Activated T-cell treated with anti-CD3 and anti-CD28 coated beads, Interleukin-2, amount 50 U/mL, for 72 hours (primary cell): ENCODE data around the gene DNM3. TPM values are rescaled to one million over a fixed set of nuclear protein-coding genes. Genes with fewer than 3 reads are reported as not detected.

Experiments used
- ATAC-seq, 2 donors: fragments of 150-1000 bp; cut with Tn5 transposase; replicated peaks in 1 of 2; 2 replicates each; pipeline ENCODE4 v1.10.0; 2021; ENCODE audit warnings: moderate library complexity in 2 of 2, mild to moderate bottlenecking in 1 of 2
- DNase-seq, 2 donors: peaks; one replicate each; pipeline ENCODE4 v3.0.0; 2021 to 2022; ENCODE audit warnings: mixed read lengths in 1 of 2
- H3K27ac Mint-ChIP-seq: one replicate; pipeline ENCODE4 v1.8.0; 2022; ENCODE audit warnings: mild to moderate bottlenecking, moderate library complexity, mixed read lengths
- H3K27me3 Mint-ChIP-seq: one replicate; pipeline ENCODE4 v1.8.0; 2022; ENCODE audit warnings: low read depth, mixed read lengths
- H3K36me3 Mint-ChIP-seq, 2 donors: one replicate each; pipeline ENCODE4 v1.8.0; 2022; ENCODE audit warnings: mixed read lengths in 2 of 2, mild to moderate bottlenecking in 1 of 2; ENCODE audit not compliant: insufficient read depth in 2 of 2
- H3K4me1 Mint-ChIP-seq: one replicate; pipeline ENCODE4 v1.8.0; 2022; ENCODE audit warnings: low read depth, mixed read lengths
- H3K4me3 Mint-ChIP-seq, 2 donors: one replicate each; pipeline ENCODE4 v1.8.0; 2022; ENCODE audit warnings: mild to moderate bottlenecking in 2 of 2, mixed read lengths in 2 of 2, moderate library complexity in 2 of 2
- H3K9me3 Mint-ChIP-seq, 2 donors: one replicate each; pipeline ENCODE4 v1.8.0; 2022; ENCODE audit warnings: mixed read lengths in 2 of 2
- total RNA-seq, 2 donors: library from RNA; stranded (reverse); gene quantifications; one replicate each; pipeline ENCODE4 v1.2.3, GENCODE V29; 2022

Gene DNM3
- total RNA-seq, 2 donors from 2014 or later, result 1.5 to 3.4 TPM

GRCh38 chr1:172201572-172201971 lies 360.3 kb downstream of the DNM3 start:
- Mint-ChIP-seq H3K36me3 (peaks cover 16 to 19% of the 10 kb centered on the region in 2 donors), H3K27me3 (no peaks in the 10 kb centered on the region), H3K4me1 (no peaks in the 10 kb centered on the region), H3K4me3 (no peak overlapping the region), H3K27ac (no peak overlapping the region), H3K9me3 (peaks cover 12 to 28% of the 10 kb centered on the region in 2 donors)
- no peak for DNase-seq
- ATAC-seq, result no peak

DNA sequence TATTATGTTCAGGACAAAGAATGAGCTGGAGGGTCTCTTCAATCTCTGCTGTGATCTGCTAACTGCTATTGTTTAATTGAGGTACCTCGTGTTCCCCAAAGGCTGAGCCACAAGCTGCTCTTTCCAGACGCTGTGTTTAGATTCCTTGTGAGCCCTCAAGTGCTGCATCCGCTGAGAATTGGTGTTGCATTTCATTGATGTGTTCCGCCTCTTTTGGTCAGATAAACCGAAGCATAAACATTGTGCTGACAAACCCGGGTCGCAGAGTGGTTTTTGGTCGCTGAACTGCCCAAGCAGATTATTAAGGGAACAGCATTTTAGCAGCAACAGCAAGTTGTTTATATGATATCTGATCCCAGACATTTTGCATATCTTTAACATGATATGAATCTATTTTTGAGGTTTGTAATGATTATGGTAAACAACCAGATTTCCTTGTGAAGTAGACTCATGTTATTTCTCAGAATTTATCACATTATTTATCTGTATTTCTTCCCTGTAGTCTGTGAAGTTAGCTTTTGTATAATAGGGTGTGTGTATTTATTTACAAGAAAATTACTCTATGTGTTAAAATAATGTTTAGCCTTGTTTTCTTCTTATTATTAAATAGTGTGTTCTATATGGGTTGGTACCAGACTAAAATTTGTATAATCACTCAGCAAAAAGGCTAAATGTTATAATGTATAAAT lies 362.0 kb downstream of the DNM3 start:
- H3K4me3 Mint-ChIP-seq, result peak overlapping the region in 1 of 2 donors; percentile 64
- peaks cover 11 to 16% of the 10 kb centered on the region in 2 donors for H3K36me3 Mint-ChIP-seq
- H3K27me3 Mint-ChIP-seq, result no peaks in the 10 kb centered on the region
- peaks cover 12 to 18% of the 10 kb centered on the region in 2 donors for H3K9me3 Mint-ChIP-seq
- H3K4me1 Mint-ChIP-seq, result no peaks in the 10 kb centered on the region
- no peak for ATAC-seq
- no peak for DNase-seq
- H3K27ac Mint-ChIP-seq, result peak overlapping the region; percentile 51

- Mint-ChIP-seq H3K27ac (peak overlapping the region; percentile 51), H3K9me3 (peaks cover 7 to 15% of the 10 kb centered on the region in 2 donors), H3K36me3 (peaks cover 7 to 10% of the 10 kb centered on the region in 2 donors), H3K4me1 (no peaks in the 10 kb centered on the region), H3K27me3 (no peaks in the 10 kb centered on the region), H3K4me3 (no peak overlapping the region)
- no peak for ATAC-seq
- no peak for DNase-seq
These were observed 362.6 kb downstream of the DNM3 start for GRCh38 chr1:172203902-172204301.

DNA sequence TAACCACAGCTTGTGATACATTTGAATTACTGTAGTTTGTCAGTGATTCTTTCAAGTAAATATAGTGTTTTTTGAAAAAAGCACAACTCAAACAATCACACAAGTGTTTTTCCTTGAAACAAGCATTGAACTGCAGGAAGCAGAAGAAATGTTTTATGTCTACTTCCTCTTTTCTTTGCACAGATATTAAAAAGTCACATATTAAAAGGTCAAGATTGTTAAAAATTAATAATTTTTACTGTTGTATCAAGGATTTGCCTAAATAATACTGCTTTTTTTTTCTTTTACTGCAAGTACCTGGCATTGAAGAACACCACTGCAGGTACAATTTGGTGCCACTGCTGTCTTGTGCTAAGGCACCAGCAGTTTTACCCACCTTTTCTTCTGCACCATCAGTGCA lies 365.0 kb downstream of the DNM3 start:
- DNase-seq, result no peak

GRCh38 chr1:172208635-172209034 lies 367.3 kb downstream of the DNM3 start:
- ATAC-seq (no peak), DNase-seq (no peak)
- Mint-ChIP-seq H3K4me1 (no peaks in the 10 kb centered on the region), H3K36me3 (no peaks in the 10 kb centered on the region), H3K4me3 (no peak overlapping the region), H3K27ac (no peak overlapping the region), H3K27me3 (no peaks in the 10 kb centered on the region), H3K9me3 (no peaks in the 10 kb centered on the region)

More for the DNA sequence above, 365.0 kb downstream of the DNM3 start:
- peaks cover 0 to 2% of the 10 kb centered on the region in 2 donors for H3K36me3 Mint-ChIP-seq
- no peak overlapping the region for H3K27ac Mint-ChIP-seq
- no peaks in the 10 kb centered on the region for H3K27me3 Mint-ChIP-seq
- H3K9me3 Mint-ChIP-seq, result peaks cover 0 to under 1% of the 10 kb centered on the region in 2 donors
- no peak overlapping the region for H3K4me3 Mint-ChIP-seq
- ATAC-seq, result no peak
- no peaks in the 10 kb centered on the region for H3K4me1 Mint-ChIP-seq

DNA sequence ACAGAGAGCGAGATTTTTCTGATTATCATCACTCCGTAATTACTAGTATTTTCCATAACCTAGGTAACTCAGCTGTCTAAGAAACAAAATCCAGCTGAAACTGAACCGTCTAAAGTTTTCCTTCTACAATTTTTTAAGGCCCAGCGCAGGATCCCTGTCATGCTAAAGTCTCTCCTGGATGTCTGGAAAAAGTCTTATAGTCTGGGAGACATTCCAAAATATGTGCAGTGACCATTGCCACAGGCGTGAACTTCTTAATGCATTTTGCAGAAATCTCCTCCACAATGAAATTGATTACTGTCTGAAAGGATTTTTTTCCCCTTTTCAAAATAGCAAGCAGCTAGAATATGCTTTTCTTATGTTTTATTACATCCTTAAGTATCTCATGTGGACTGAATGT lies 369.9 kb downstream of the DNM3 start:
- Mint-ChIP-seq H3K9me3 (no peaks in the 10 kb centered on the region), H3K36me3 (no peaks in the 10 kb centered on the region), H3K27ac (no peak overlapping the region), H3K4me3 (no peak overlapping the region), H3K4me1 (no peaks in the 10 kb centered on the region), H3K27me3 (no peaks in the 10 kb centered on the region)
- ATAC-seq (no peak), DNase-seq (no peak)

DNA sequence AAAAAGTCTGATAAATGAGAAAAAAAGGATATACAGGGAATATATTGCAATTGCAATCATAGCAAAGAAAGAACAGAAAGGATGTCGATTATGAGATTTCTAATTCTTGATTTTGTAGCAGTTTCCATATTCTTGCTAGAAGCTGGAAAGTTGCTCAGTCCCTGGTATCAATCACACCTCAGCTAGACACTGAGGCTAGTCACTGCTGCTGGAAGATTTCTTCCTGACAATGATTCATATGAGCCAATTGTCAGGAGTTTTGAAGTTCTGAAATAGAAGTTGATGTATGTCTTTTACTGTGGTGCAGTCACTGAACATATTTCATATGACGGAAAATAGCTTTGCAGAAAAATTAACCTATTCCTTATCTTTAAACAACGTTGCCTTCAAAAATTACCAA lies 370.8 kb downstream of the DNM3 start:
- no peak for DNase-seq
- Mint-ChIP-seq H3K27me3 (no peaks in the 10 kb centered on the region), H3K27ac (no peak overlapping the region), H3K4me3 (no peak overlapping the region), H3K36me3 (no peaks in the 10 kb centered on the region), H3K4me1 (no peaks in the 10 kb centered on the region), H3K9me3 (no peaks in the 10 kb centered on the region)
- ATAC-seq, result no peak

DNA sequence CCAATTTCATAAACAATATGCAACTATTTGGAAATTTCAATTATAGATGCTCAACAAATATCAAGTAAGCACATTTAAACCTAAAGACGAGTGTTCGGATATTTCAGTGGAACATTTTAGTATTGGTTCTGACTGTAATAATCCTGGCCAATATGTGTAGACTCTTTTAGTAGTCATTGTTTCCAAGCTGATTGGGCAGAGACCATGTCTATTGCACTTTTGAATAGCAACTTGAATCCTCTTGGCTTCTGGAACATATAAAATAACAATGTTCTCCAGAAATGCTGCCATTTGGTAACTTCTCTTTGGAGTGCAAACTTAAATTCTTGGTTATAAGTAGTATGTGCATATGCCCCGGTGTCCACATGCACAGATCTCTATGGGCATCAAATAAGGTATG lies 373.7 kb downstream of the DNM3 start:
- H3K4me3 Mint-ChIP-seq, result no peak overlapping the region
- no peak overlapping the region for H3K27ac Mint-ChIP-seq
- no peak for DNase-seq
- no peaks in the 10 kb centered on the region for H3K4me1 Mint-ChIP-seq
- H3K9me3 Mint-ChIP-seq, result no peaks in the 10 kb centered on the region
- no peaks in the 10 kb centered on the region for H3K36me3 Mint-ChIP-seq
- H3K27me3 Mint-ChIP-seq, result no peaks in the 10 kb centered on the region
- ATAC-seq, result no peak

DNA sequence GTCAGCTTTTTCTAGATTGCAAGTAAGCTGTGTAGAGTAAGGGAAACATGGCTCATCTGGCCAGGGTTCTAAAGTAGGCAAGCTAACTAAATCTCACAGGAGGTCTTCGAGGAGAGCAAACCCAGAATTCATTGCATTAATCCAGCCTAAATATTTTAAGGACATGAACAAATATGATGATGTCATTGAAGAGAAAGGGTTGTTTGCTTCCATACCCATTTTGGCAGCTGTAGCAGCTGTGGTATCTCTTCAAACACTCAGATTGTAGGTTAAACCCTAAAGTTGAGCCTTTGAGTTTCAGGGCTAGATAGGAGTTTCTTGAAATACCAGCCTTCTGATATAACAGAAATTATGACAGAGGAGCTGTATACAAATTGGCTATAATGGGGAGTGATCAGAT lies 378.7 kb downstream of the DNM3 start:
- H3K4me1 Mint-ChIP-seq, result no peaks in the 10 kb centered on the region
- no peaks in the 10 kb centered on the region for H3K27me3 Mint-ChIP-seq
- no peak overlapping the region for H3K27ac Mint-ChIP-seq
- H3K36me3 Mint-ChIP-seq, result no peaks in the 10 kb centered on the region
- DNase-seq (no peak), ATAC-seq (no peak)
- H3K9me3 Mint-ChIP-seq, result peaks cover 0 to 2% of the 10 kb centered on the region in 2 donors
- no peak overlapping the region for H3K4me3 Mint-ChIP-seq

- H3K4me1 Mint-ChIP-seq, result no peaks in the 10 kb centered on the region
- no peak for DNase-seq
- H3K27me3 Mint-ChIP-seq, result no peaks in the 10 kb centered on the region
- no peaks in the 10 kb centered on the region for H3K36me3 Mint-ChIP-seq
- no peak for ATAC-seq
- no peak overlapping the region for H3K4me3 Mint-ChIP-seq
- peaks cover 0 to 3% of the 10 kb centered on the region in 2 donors for H3K9me3 Mint-ChIP-seq
- H3K27ac Mint-ChIP-seq, result no peak overlapping the region
These were observed 379.1 kb downstream of the DNM3 start for GRCh38 chr1:172220376-172220775.

DNA sequence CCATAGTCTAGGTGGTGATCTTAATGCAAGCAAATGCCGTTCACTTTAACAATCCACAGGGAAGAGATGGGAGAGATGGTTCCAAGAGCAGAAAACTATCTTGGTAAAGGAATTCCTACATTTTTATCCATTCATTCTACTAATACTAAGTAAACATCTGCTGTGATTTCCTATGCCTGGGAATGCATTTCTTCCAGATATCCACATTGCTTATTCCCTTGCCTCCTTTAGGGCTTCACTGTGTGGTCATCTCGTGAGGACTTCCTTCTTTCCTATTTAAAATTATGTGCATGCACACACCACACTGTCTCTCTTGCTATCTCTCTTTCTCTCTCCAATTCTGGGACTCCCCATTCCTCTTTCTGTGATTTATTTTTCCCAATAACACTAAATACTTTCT lies 380.1 kb downstream of the DNM3 start:
- Mint-ChIP-seq H3K4me1 (no peaks in the 10 kb centered on the region), H3K4me3 (no peak overlapping the region), H3K9me3 (peaks cover 0 to 4% of the 10 kb centered on the region in 2 donors), H3K27me3 (no peaks in the 10 kb centered on the region), H3K27ac (no peak overlapping the region), H3K36me3 (no peaks in the 10 kb centered on the region)
- DNase-seq (no peak), ATAC-seq (no peak)

- H3K4me1 Mint-ChIP-seq, result no peaks in the 10 kb centered on the region
- no peak overlapping the region for H3K27ac Mint-ChIP-seq
- ATAC-seq (no peak), DNase-seq (no peak)
- no peaks in the 10 kb centered on the region for H3K36me3 Mint-ChIP-seq
- H3K9me3 Mint-ChIP-seq, result peaks cover 0 to 4% of the 10 kb centered on the region in 2 donors
- H3K27me3 Mint-ChIP-seq, result no peaks in the 10 kb centered on the region
- H3K4me3 Mint-ChIP-seq, result no peak overlapping the region
These were observed 383.6 kb downstream of the DNM3 start for GRCh38 chr1:172224871-172225270.

DNA sequence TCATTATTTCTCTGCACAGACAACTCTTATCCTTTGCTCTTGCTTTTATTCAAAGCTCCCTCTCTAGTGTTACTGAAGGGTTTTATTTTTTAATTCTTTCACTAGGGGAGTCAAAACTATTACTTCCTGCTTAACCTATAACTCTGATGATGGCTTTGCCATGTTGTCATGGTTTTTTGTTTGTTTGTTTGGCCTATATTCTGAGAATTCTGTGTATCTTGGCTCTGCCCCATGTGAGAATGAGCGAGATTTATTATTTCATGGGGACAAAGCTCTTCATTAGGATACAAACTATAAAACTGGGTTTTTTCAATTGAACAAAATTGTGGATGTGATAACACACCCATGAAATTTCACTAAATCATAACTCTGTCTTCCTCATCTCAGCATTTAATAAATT lies 388.6 kb downstream of the DNM3 start:
- ATAC-seq, result no peak
- Mint-ChIP-seq H3K36me3 (peaks cover 3 to 9% of the 10 kb centered on the region in 2 donors), H3K4me1 (peaks cover 6% of the 10 kb centered on the region), H3K27me3 (no peaks in the 10 kb centered on the region), H3K27ac (no peak overlapping the region), H3K4me3 (no peak overlapping the region), H3K9me3 (peaks cover 5 to 12% of the 10 kb centered on the region in 2 donors)
- DNase-seq, result no peak

DNA sequence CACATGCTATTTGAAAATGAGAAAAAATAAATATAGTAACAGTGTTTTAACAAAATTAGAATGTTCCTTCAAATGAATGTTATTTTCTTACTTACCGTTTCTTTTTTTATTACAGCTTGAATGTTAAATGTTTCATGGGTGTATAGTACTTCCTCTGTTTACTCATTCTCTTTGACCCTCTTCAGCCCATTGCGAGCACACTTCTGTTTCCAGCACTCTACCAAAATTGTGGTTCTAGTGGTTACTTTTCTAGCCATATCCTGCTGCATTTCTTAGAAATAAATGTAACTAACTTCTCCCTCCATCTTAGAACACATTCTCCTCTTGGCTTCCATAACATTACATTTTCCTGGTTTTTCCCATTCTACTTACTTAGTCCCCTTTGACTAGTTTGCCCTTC lies 389.2 kb downstream of the DNM3 start:
- H3K9me3 Mint-ChIP-seq, result peaks cover 4 to 12% of the 10 kb centered on the region in 2 donors
- no peaks in the 10 kb centered on the region for H3K27me3 Mint-ChIP-seq
- no peak overlapping the region for H3K4me3 Mint-ChIP-seq
- peaks cover 3 to 9% of the 10 kb centered on the region in 2 donors for H3K36me3 Mint-ChIP-seq
- DNase-seq (no peak), ATAC-seq (no peak)
- H3K4me1 Mint-ChIP-seq, result peaks cover 6% of the 10 kb centered on the region
- H3K27ac Mint-ChIP-seq, result no peak overlapping the region
